Dermis microvascular lymphatic vessel endothelial cell (primary cell): ENCODE data around the gene SLC22A23. TPM values are rescaled to one million over a fixed set of nuclear protein-coding genes. Genes with fewer than 3 reads are reported as not detected.

Source experiments
- DNase-seq, 2 donors: peaks; one replicate each; pipeline versions ENCODE4 v3.0.0 to v3.0.0-alpha.2; 2010; ENCODE audit warnings: low read depth in 2 of 2
- total RNA-seq: library from RNA; depleted of rRNA; stranded (reverse); fragments of >200 nt; gene quantifications from 2 replicates; pipeline ENCODE4 v1.2.1, GENCODE V29; 2014

SLC22A23 gene
- total RNA-seq, 1 donor from 2014 or later: 29.4 TPM

GRCh38 chr6:3320238-3320811 lies 136.5 kb downstream of the SLC22A23 start:
- DNase-seq: no peak

- DNase-seq: no peak
Measured at GRCh38 chr6:3319610-3320200, 137.1 kb downstream of the SLC22A23 start.

GRCh38 chr6:3318821-3319540 lies 137.9 kb downstream of the SLC22A23 start:
- DNase-seq: no peak

GRCh38 chr6:3318226-3318625 lies 138.6 kb downstream of the SLC22A23 start:
- no peak for DNase-seq

GRCh38 chr6:3317741-3318211 lies 139.1 kb downstream of the SLC22A23 start:
- DNase-seq: no peak

- DNase-seq: no peak
Measured at GRCh38 chr6:3316818-3317217, 140.0 kb downstream of the SLC22A23 start.

- no peak for DNase-seq
Measured at GRCh38 chr6:3316331-3316730, 140.5 kb downstream of the SLC22A23 start.

GRCh38 chr6:3315841-3316240 lies 141.0 kb downstream of the SLC22A23 start:
- no peak for DNase-seq

- no peak for DNase-seq
Measured at GRCh38 chr6:3314621-3315467, 142.0 kb downstream of the SLC22A23 start.

- DNase-seq: no peak
Measured at GRCh38 chr6:3314176-3314575, 142.7 kb downstream of the SLC22A23 start.

GRCh38 chr6:3312604-3313231 lies 144.1 kb downstream of the SLC22A23 start:
- DNase-seq: no peak

GRCh38 chr6:3311826-3312225 lies 145.0 kb downstream of the SLC22A23 start:
- DNase-seq: no peak

- no peak for DNase-seq
Measured at GRCh38 chr6:3310703-3311102, 146.1 kb downstream of the SLC22A23 start.

- DNase-seq: no peak
Measured at GRCh38 chr6:3310051-3310448, 146.8 kb downstream of the SLC22A23 start.

- DNase-seq: no peak
Measured at GRCh38 chr6:3309391-3310050, 147.3 kb downstream of the SLC22A23 start.

GRCh38 chr6:3308106-3308505 lies 148.7 kb downstream of the SLC22A23 start:
- no peak for DNase-seq

- DNase-seq: no peak
Measured at GRCh38 chr6:3307436-3307835, 149.4 kb downstream of the SLC22A23 start.

GRCh38 chr6:3306848-3307247 lies 150.0 kb downstream of the SLC22A23 start:
- no peak for DNase-seq

- DNase-seq: no peak
Measured at GRCh38 chr6:3305831-3306230, 151.0 kb downstream of the SLC22A23 start.

- no peak for DNase-seq
Measured at GRCh38 chr6:3305216-3305565, 151.7 kb downstream of the SLC22A23 start.
